Measurements from ENCODE around the gene GPC6. TPM values are rescaled to one million over a fixed set of nuclear protein-coding genes. Genes with fewer than 3 reads are reported as not detected.

The GPC6 gene
- total and polyA plus RNA-seq, 9 of the 15 experiments (the other 6 are each of a cell fraction or from before 2014, with no cell fraction given) = under 0.01 to 0.20 (median 0.01) TPM; not detected in 4

DNA sequence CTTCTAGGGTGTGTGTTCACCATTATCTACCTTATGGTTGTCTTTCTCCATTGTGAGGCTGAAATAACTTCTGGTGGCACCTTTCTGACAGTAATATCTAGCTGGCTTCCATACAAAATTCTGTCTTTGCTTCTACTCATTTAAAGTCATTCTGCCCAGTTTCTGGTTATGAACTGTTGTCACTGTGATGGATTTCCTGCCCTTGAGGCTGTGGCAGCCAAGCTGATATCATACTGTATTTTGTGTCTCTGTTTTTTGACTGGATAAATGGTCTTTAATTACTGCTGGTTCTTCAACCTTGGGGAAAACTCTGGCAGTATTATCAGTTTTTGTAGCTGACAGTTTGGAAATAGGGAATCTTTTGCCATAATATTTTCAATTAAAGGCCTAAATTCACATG lies 233.4 kb downstream of the GPC6 start:
- BruUV-seq (replicated peaks) = no TSS peak
- H3K9ac ChIP-seq (ENCODE audit: insufficient read depth in 1 of 2, low read depth in 2 of 2, low read length in 2 of 2) = no peak overlapping the region
- H3K9me3 ChIP-seq (replicated peaks; ENCODE audit: control insufficient read depth, insufficient read depth, low read depth, low read length) = no peaks in the 10 kb centered on the region
- no peaks in the 10 kb centered on the region for H3K27me3 ChIP-seq (ENCODE audit: control insufficient read depth in 2 of 2, insufficient read depth in 2 of 2, low read length in 2 of 2)
- DNase-seq (ENCODE audit: extremely low read depth in 1 of 4, low spot score in 3 of 4) (no peak), ATAC-seq (no peak), FAIRE-seq (no peak)
- H3K4me3 ChIP-seq = no peak overlapping the region
- in situ Hi-C loops (cut with MboI) (no loop called here), intact Hi-C loops (cut with micrococcal nuclease) (no loop called here)
- no peak overlapping the region for H3K4me2 ChIP-seq (ENCODE audit: insufficient read depth, low read length)
- H4K20me1 ChIP-seq (replicated peaks; ENCODE audit: control insufficient read depth, insufficient read depth, low read length) = no peaks in the 10 kb centered on the region
- H3K4me1 ChIP-seq (replicated peaks in 1 of 2; ENCODE audit: control insufficient read depth in 2 of 2, insufficient read depth in 2 of 2, low read length in 2 of 2) = no peaks in the 10 kb centered on the region
- no peak for TF ChIP-seq SIN3B (IDR thresholded peaks at IDR 0.05; ENCODE audit: low read depth)
- TF ChIP-seq, protein P1, sequence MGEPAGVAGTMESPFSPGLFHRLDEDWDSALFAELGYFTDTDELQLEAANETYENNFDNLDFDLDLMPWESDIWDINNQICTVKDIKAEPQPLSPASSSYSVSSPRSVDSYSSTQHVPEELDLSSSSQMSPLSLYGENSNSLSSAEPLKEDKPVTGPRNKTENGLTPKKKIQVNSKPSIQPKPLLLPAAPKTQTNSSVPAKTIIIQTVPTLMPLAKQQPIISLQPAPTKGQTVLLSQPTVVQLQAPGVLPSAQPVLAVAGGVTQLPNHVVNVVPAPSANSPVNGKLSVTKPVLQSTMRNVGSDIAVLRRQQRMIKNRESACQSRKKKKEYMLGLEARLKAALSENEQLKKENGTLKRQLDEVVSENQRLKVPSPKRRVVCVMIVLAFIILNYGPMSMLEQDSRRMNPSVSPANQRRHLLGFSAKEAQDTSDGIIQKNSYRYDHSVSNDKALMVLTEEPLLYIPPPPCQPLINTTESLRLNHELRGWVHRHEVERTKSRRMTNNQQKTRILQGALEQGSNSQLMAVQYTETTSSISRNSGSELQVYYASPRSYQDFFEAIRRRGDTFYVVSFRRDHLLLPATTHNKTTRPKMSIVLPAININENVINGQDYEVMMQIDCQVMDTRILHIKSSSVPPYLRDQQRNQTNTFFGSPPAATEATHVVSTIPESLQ (CRISPR knock-in tag; IDR thresholded peaks at IDR 0.05) = no peak
- TF ChIP-seq NELFE (IDR thresholded peaks at IDR 0.05; ENCODE audit: insufficient read depth, insufficient read length) = no peak
- no peak for TF ChIP-seq ZNF766 (CRISPR knock-in tag; conservative IDR thresholded peaks at IDR 0.05)
- TF ChIP-seq XRCC5 (IDR thresholded peaks at IDR 0.05; ENCODE audit: low read depth, low read length) = no peak
- no peak for TF ChIP-seq PHTF2 (CRISPR knock-in tag; IDR thresholded peaks at IDR 0.05)
- no peak for TF ChIP-seq HMG20B (CRISPR knock-in tag; IDR thresholded peaks at IDR 0.05)
- TF ChIP-seq ZNF830 (CRISPR knock-in tag; IDR thresholded peaks at IDR 0.05) = no peak
- no peak for TF ChIP-seq NCOR1 (IDR thresholded peaks at IDR 0.05)
- no peak for TF ChIP-seq NFRKB (IDR thresholded peaks at IDR 0.05; ENCODE audit: low read depth)
- TF ChIP-seq, protein P2, sequence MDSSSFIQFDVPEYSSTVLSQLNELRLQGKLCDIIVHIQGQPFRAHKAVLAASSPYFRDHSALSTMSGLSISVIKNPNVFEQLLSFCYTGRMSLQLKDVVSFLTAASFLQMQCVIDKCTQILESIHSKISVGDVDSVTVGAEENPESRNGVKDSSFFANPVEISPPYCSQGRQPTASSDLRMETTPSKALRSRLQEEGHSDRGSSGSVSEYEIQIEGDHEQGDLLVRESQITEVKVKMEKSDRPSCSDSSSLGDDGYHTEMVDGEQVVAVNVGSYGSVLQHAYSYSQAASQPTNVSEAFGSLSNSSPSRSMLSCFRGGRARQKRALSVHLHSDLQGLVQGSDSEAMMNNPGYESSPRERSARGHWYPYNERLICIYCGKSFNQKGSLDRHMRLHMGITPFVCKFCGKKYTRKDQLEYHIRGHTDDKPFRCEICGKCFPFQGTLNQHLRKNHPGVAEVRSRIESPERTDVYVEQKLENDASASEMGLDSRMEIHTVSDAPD (CRISPR knock-in tag; IDR thresholded peaks at IDR 0.05) = no peak
- TF ChIP-seq ZNF217 (CRISPR knock-in tag; IDR thresholded peaks at IDR 0.05) = no peak
- TF ChIP-seq HDAC3 (IDR thresholded peaks at IDR 0.05; ENCODE audit: borderline replicate concordance, partially characterized antibody) = no peak
- no peak for TF ChIP-seq MTA3 (IDR thresholded peaks at IDR 0.05; ENCODE audit: borderline replicate concordance)
- TF ChIP-seq ZNF197 (CRISPR knock-in tag; IDR thresholded peaks at IDR 0.05; ENCODE audit: low read depth) = no peak
- TF ChIP-seq, protein P3, sequence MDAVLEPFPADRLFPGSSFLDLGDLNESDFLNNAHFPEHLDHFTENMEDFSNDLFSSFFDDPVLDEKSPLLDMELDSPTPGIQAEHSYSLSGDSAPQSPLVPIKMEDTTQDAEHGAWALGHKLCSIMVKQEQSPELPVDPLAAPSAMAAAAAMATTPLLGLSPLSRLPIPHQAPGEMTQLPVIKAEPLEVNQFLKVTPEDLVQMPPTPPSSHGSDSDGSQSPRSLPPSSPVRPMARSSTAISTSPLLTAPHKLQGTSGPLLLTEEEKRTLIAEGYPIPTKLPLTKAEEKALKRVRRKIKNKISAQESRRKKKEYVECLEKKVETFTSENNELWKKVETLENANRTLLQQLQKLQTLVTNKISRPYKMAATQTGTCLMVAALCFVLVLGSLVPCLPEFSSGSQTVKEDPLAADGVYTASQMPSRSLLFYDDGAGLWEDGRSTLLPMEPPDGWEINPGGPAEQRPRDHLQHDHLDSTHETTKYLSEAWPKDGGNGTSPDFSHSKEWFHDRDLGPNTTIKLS (IDR thresholded peaks at IDR 0.05; ENCODE audit: borderline replicate concordance, low read depth) = no peak
- TF ChIP-seq, protein P4, sequence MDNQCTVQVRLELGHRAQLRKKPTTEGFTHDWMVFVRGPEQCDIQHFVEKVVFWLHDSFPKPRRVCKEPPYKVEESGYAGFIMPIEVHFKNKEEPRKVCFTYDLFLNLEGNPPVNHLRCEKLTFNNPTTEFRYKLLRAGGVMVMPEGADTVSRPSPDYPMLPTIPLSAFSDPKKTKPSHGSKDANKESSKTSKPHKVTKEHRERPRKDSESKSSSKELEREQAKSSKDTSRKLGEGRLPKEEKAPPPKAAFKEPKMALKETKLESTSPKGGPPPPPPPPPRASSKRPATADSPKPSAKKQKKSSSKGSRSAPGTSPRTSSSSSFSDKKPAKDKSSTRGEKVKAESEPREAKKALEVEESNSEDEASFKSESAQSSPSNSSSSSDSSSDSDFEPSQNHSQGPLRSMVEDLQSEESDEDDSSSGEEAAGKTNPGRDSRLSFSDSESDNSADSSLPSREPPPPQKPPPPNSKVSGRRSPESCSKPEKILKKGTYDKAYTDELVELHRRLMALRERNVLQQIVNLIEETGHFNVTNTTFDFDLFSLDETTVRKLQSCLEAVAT (IDR thresholded peaks at IDR 0.05) = no peak
- no peak for TF ChIP-seq ZNF79 (CRISPR knock-in tag; IDR thresholded peaks at IDR 0.05; ENCODE audit: low read depth)
- no peak for TF ChIP-seq ZFP1 (CRISPR knock-in tag; IDR thresholded peaks at IDR 0.05)
- TF ChIP-seq ELF2 (CRISPR knock-in tag; IDR thresholded peaks at IDR 0.05) = no peak
- CTCF ChIA-PET (ENCODE audit: low intra/inter-chr PET ratio) = no interaction called here
- POLR2A ChIA-PET = no interaction called here
- H3K27ac ChIP-seq (ENCODE audit: extremely low read depth, low read depth, low read length) = no peak overlapping the region
- no peaks in the 10 kb centered on the region for H3K79me2 ChIP-seq (ENCODE audit: control insufficient read depth, insufficient read depth, low read length)
- no peak overlapping the region for H2AFZ ChIP-seq (ENCODE audit: low read depth, low read length)
- no peaks in the 10 kb centered on the region for H3K36me3 ChIP-seq (ENCODE audit: control insufficient read depth, insufficient read depth, low read length)
- H3K9me1 ChIP-seq (ENCODE audit: control insufficient read depth, insufficient read depth, low read length) = no peaks in the 10 kb centered on the region
